Activated CD8-positive, alpha-beta memory T cell treated with anti-CD3 and anti-CD28 coated beads for 4 hours (primary cell): ENCODE measurements around the gene CAPN1.
A peak's percentile ranks its signal among the peaks of the same experiment; 100 is the strongest.
"Not testable (repeated sequence)": the region's sequence is repeated elsewhere in the genome, so short reads cannot be mapped to it uniquely, and the experiment has no call there.

Experiments used
- DNase-seq, 2 donors: peaks; one replicate each; pipeline ENCODE4 v3.0.0-alpha.2; 2020; ENCODE audit warnings: low read depth in 2 of 2

The CAPN1 gene

DNA sequence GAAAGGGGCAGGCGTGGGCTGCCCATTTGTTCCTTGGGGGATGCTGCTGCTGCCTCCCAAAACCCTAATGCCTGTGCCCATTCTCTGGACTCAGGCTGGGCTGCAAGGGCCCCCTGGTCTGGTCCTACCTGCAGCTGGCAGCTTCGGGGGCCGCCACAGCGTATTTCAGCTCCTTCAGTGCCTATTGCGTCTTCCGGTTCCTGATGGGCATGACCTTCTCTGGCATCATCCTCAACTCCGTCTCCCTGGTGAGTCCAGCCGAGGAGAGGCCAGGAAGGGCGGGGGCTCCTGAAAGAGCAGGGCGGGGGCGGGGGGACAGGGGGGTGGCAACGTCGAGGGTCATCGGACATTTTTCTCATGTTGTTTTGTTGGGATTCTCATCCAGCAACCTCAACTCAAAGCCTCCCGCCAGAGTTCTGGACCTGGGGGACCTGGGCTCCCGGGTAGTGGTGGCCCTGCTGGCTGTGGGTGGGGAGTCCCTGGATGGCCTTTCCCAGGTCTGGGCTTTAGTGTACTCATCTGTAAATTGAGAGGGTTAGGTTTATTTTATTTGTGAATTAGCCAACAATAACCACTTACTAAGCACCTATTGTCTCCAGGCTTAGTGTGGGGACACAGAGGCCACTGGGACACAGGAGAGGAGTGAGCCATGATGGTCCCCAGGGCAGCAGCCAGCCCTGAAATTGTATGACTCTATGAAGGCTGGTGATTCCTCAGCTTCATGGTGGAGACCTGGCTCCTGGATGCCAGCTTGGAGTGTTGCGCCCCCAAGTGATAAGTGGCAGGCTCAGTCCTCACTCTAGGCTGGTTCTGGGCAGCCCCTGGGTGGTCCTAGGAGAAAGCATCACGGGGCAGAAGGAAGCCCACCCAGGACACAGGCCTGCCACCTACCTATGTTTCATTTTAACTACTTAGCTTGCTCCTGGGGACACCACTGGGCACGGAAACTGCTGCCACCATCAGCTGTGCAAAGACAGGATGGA lies 36.0 kb downstream of the CAPN1 start:
- no peak for DNase-seq

GRCh38 chr11:65218446-65218845 lies 36.7 kb downstream of the CAPN1 start:
- no peak for DNase-seq

DNA sequence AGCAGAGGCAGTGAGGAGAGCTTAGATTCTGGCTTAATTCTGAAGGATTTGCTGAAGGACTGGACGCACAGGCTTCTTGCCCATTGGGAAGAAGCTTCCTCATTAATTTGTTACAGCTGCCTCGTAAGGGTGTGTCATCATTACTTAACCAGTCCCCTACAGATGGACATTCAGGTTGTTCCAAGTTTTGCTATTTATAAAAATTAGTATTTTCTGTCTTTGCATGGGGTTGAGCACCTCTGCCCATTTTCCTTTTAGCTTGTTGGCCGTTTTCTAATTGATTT lies 38.1 kb downstream of the CAPN1 start:
- DNase-seq: no peak

DNA sequence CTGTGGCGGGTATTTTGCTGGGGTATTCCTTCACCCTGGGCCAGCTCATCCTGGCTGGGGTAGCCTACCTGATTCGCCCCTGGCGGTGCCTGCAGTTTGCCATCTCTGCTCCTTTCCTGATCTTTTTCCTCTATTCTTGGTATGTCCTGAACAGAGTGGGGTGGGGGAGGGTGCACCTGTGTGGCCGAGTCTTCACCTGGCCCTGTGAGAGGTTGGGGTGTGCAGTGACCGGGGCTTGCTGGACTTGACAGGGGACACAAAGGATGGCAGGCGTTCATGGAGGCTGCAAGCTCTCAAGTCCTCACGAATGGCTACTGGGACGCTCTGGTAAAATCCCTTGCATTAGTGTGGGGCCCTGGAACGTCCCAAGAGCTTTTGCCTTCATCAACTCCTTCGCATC lies 39.3 kb downstream of the CAPN1 start:
- no peak for DNase-seq

- DNase-seq: no peak
Observed at GRCh38 chr11:65223011-65223410, 41.3 kb downstream of the CAPN1 start.

GRCh38 chr11:65224930-65225278 lies 43.2 kb downstream of the CAPN1 start:
- DNase-seq: no peak

DNA sequence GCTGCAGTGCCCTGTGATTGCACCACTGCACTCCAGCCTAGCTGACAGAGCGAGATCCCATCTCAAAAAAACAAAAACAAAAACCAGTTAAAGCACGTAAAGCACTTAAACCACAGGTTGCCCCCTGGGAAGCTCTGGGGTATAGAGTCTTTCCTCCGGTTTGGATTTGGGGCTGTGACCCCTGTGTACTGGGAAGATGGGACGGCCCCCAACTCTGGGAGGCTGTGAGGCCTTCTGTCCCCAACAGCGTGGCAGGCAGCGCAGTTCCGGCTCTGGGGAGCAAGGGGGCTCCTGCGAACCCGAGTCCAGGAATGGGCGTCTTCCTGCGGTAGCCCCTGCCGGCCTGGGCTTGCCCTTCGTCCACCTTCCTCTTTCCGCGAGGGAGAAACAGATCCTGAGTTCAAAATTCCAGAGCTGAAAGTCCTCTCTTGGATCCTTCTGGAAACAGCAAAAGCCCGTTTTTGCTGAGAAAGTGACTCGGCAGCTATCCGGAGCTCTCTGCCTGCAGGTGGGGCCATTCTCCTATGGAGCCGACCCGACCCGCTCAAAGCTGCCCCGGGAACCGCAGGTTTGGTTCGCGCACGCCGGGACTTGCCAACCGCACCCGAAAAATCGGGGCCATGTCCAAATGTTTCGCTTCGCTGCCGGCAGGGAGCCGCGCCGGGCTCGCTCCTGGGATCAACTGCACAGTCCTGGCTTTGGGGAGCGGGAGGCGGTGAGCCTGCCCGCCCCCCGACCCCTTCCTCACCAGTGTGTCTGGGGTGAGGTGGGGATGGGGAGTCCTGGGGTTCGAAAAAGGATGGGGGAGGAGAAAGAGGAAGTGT lies 43.8 kb downstream of the CAPN1 start:
- peak; percentile 11 to 30 for DNase-seq

- DNase-seq: no peak
Observed at GRCh38 chr11:65226103-65226442, 44.3 kb downstream of the CAPN1 start.

DNA sequence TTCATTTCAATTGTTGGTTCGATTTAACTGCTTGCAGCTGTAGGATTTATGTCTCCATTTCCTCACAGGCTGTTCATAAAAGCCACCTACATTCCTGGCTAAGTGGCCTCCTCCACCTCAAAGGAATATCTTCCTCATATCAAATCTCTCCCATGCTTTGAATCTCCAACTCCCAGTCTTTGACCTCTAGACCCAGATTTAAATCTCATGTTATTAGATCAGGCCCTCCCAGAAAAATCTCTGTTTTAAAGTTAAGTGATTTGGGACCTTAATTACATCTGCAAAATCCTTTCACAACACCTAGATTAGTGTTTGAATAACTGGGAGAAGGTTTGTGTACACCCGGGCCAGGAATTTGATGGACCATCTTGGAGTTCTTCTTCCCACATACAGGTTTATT lies 46.2 kb downstream of the CAPN1 start:
- no peak for DNase-seq

- no peak for DNase-seq
Observed at GRCh38 chr11:65236194-65237059, 54.7 kb downstream of the CAPN1 start.

GRCh38 chr11:65238302-65238701 lies 56.6 kb downstream of the CAPN1 start:
- not testable (repeated sequence) for DNase-seq

GRCh38 chr11:65241134-65241533 lies 59.4 kb downstream of the CAPN1 start:
- no peak for DNase-seq

- DNase-seq: no peak
Observed at GRCh38 chr11:65241692-65242091, 60.0 kb downstream of the CAPN1 start.

DNA sequence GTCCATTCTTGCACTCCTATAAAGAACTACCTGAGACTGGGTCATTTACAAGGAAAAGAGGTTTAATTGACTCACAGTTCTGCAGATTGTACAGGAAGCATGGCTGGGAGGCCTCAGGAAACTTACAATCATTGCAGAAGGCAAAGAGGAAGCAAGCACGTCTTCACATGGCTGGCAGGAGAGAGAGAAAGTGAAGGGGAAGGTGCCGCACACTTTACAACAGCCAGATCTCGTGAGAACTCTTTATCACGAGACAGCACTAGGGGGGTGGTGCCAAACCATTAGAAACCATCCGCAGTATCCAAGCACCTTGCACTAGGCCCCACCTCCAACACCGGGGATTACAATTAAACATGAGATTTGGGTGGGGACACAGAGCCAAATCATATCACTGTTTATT lies 60.7 kb downstream of the CAPN1 start:
- no peak for DNase-seq

GRCh38 chr11:65243797-65244196 lies 62.1 kb downstream of the CAPN1 start:
- DNase-seq: no peak

DNA sequence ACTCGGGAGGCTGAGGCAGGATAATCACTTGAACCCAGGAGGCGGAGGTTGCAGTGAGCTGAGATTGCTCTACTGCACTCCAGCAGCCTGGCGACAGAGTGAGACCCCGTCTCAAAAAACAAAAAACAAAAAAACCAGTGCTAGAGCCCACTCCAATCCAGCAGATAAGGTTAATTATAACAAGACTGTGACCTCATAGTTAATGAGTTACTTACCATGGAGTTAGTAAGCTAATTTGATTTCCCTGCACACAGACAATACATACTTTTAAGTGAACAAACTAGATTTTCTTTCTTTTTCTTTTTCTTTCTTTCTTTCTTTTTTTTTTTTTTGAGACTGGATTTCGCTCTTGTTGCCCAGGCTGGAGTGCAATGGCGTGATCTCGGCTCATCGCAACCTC lies 63.3 kb downstream of the CAPN1 start:
- not testable (repeated sequence) for DNase-seq

- no peak for DNase-seq
Observed at GRCh38 chr11:65246506-65246905, 64.8 kb downstream of the CAPN1 start.

- DNase-seq: not testable (repeated sequence)
Observed at GRCh38 chr11:65248184-65248710, 66.5 kb downstream of the CAPN1 start.

- no peak for DNase-seq
Observed at GRCh38 chr11:65251476-65251875, 69.7 kb downstream of the CAPN1 start.

- no peak for DNase-seq
Observed at GRCh38 chr11:65254724-65255123, 73.0 kb downstream of the CAPN1 start.

DNA sequence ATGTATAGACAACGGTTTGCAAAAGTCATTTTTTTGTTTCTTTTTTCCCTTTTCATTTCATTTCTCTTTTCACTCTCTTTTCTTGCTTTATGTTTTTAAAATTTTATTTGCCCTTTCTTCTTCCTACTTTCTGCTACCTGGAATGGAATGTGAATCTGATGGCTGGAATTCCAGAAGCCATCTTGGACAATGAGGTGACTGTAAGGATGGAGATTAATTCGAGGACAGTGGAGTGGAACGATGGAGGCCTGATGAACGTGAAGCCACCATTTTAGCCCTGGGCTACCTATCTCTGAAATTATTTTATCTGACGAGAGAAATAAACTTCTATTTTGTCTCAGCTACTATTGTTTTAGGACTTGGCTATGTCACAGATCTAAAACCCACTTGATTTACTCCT lies 77.3 kb downstream of the CAPN1 start:
- no peak for DNase-seq

DNA sequence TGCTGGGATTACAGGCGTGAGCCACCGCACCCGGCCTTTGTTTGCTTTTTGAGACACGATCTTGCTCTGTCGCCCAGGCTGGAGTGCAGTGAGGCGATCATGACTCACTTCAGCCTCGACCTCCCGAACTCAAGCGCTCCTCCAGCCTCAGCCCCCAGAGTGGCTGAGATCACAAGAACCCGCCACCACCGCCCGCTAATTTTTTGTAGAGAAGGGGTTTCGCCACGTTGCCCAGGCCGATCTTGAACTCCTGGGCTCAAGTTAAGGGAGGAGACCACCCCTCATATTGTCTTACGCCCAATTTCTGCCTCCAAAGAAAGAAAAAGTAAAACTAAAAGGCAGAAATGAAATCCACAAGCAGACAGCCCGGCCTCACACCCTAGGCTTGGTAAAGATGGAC lies 78.6 kb downstream of the CAPN1 start:
- DNase-seq: no peak
